Mammary epithelial cell (primary cell): ENCODE measurements around the gene MAP4K1.

ENCODE experiments used
- EZH2 ChIP-seq: IDR thresholded peaks from 2 replicates; pipeline ENCODE4 v1.6.1; 2012; ENCODE audit warnings: low read length, inconsistent platforms, borderline replicate concordance
- TF ChIP-seq, protein P1 (sequence below), 2 donors: IDR thresholded peaks in 1 of 2; conservative IDR thresholded peaks in 1 of 2; 2 replicates each; pipeline ENCODE4 v1.5.1; 2011 to 2012; ENCODE audit warnings: inconsistent platforms in 2 of 2, low read length in 2 of 2, mild to moderate bottlenecking in 2 of 2, control low read depth in 1 of 2, low read depth in 1 of 2; ENCODE audit not compliant: insufficient read depth in 1 of 2; ENCODE audit errors: extremely low read depth in 1 of 2

DNA sequence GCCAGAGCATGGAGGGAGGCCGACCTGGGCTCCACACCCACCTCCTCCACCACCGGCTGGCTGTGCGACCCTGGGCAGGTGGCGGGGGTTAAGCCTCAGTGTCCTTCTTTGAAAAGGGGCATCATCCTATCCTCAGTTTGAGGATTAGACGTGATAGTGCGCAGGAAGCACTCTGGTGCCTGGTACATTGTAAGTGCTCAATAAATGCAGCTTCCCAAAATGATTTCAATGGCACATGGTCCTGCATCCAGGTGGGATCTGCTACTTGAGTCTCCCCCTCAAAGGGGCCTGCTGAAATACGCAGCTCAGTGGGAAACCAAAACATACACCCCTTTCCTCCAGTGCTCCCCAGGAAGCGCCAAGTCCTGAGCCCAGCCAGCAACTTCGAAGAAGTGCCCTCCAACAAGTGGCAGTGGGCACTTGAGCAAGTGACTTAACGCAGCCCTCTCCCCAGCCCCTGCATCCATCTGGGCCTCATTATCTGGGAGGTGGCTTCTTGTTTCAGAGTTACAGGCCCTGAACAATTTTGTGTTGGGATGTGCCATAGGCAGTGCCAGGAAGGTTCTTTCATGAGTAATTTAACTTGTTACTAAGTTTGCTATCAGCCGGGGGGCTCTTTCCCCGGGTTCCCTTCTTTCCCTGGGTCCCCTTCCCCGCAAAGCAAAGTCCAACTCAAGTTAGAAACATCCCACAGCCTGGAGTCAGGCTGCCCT lies 47.6 kb upstream of the MAP4K1 start:
- TF ChIP-seq, protein P1, sequence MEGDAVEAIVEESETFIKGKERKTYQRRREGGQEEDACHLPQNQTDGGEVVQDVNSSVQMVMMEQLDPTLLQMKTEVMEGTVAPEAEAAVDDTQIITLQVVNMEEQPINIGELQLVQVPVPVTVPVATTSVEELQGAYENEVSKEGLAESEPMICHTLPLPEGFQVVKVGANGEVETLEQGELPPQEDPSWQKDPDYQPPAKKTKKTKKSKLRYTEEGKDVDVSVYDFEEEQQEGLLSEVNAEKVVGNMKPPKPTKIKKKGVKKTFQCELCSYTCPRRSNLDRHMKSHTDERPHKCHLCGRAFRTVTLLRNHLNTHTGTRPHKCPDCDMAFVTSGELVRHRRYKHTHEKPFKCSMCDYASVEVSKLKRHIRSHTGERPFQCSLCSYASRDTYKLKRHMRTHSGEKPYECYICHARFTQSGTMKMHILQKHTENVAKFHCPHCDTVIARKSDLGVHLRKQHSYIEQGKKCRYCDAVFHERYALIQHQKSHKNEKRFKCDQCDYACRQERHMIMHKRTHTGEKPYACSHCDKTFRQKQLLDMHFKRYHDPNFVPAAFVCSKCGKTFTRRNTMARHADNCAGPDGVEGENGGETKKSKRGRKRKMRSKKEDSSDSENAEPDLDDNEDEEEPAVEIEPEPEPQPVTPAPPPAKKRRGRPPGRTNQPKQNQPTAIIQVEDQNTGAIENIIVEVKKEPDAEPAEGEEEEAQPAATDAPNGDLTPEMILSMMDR (conservative IDR thresholded peaks at IDR 0.05 in 1 of 2, IDR thresholded peaks at IDR 0.05 in 1 of 2; ENCODE audit: extremely low read depth in 1 of 2, insufficient read depth in 1 of 2, low read depth in 1 of 2, low read length in 2 of 2), result no peak
- TF ChIP-seq EZH2, result no peak
